GM12875 (cell line): Measurements from ENCODE around the gene SIRT7.

ENCODE experiments used
- H3K4me3 ChIP-seq: one replicate; pipeline ENCODE4 v1.5.1; 2011; ENCODE audit warnings: low read depth, low read length, control low read depth
- CTCF ChIP-seq: IDR thresholded peaks from 2 replicates; pipeline ENCODE4 v1.5.1; 2011; ENCODE audit warnings: low read depth, mild to moderate bottlenecking, control low read depth, inconsistent platforms, low read length, moderate library complexity, borderline replicate concordance; ENCODE audit not compliant: insufficient read depth

The SIRT7 gene

GRCh38 chr17:81901167-81902022 lies 16.6 kb downstream of the SIRT7 start:
- H3K4me3 ChIP-seq = no peak overlapping the region
- no peak for TF ChIP-seq CTCF

GRCh38 chr17:81900181-81900820 lies 17.7 kb downstream of the SIRT7 start:
- no peak for TF ChIP-seq CTCF
- no peak overlapping the region for H3K4me3 ChIP-seq

- TF ChIP-seq CTCF = no peak
- H3K4me3 ChIP-seq = no peak overlapping the region
Measured at GRCh38 chr17:81899514-81900166, 18.3 kb downstream of the SIRT7 start.

- no peak overlapping the region for H3K4me3 ChIP-seq
- TF ChIP-seq CTCF = no peak
Measured at GRCh38 chr17:81898885-81899284, 19.1 kb downstream of the SIRT7 start.

- H3K4me3 ChIP-seq = no peak overlapping the region
- TF ChIP-seq CTCF = no peak
Measured at GRCh38 chr17:81898029-81898866, 19.7 kb downstream of the SIRT7 start.

GRCh38 chr17:81895400-81895799 lies 22.6 kb downstream of the SIRT7 start:
- H3K4me3 ChIP-seq = no peak overlapping the region
- no peak for TF ChIP-seq CTCF
